ENCODE data around the gene MSH2.
"Not testable (repeated sequence)": the region's sequence is repeated elsewhere in the genome, so short reads cannot be mapped to it uniquely, and the experiment has no call there.

The MSH2 gene

GRCh38 chr2:47414682-47415458 lies 11.9 kb downstream of the MSH2 start:
- no peak for DNase-seq

GRCh38 chr2:47420214-47420613 lies 17.3 kb downstream of the MSH2 start:
- DNase-seq, result no peak

GRCh38 chr2:47420683-47421082 lies 17.7 kb downstream of the MSH2 start:
- DNase-seq, result not testable (repeated sequence)

GRCh38 chr2:47422016-47422415 lies 19.1 kb downstream of the MSH2 start:
- no peak for DNase-seq

GRCh38 chr2:47422560-47422959 lies 19.6 kb downstream of the MSH2 start:
- DNase-seq, result no peak

- DNase-seq, result no peak
These were observed 23.8 kb downstream of the MSH2 start for GRCh38 chr2:47426786-47427185.

- DNase-seq, result no peak
These were observed 26.8 kb downstream of the MSH2 start for GRCh38 chr2:47429795-47430194.

- DNase-seq, result not testable (repeated sequence)
These were observed 30.1 kb downstream of the MSH2 start for GRCh38 chr2:47433006-47433405.

- not testable (repeated sequence) for DNase-seq
These were observed 30.5 kb downstream of the MSH2 start for GRCh38 chr2:47433445-47433844.

- no peak for DNase-seq
These were observed 34.3 kb downstream of the MSH2 start for GRCh38 chr2:47437287-47437686.

- no peak for DNase-seq
These were observed 35.1 kb downstream of the MSH2 start for GRCh38 chr2:47438106-47438505.

- no peak for DNase-seq
These were observed 35.8 kb downstream of the MSH2 start for GRCh38 chr2:47438783-47439182.

GRCh38 chr2:47451790-47452189 lies 48.8 kb downstream of the MSH2 start:
- DNase-seq, result no peak

GRCh38 chr2:47452761-47453160 lies 49.8 kb downstream of the MSH2 start:
- no peak for DNase-seq

- DNase-seq, result not testable (repeated sequence)
These were observed 51.9 kb downstream of the MSH2 start for GRCh38 chr2:47454818-47455217.

- DNase-seq, result no peak
These were observed 52.5 kb downstream of the MSH2 start for GRCh38 chr2:47455411-47455810.

- DNase-seq, result no peak
These were observed 53.9 kb downstream of the MSH2 start for GRCh38 chr2:47456851-47457250.

- DNase-seq, result no peak
These were observed 54.3 kb downstream of the MSH2 start for GRCh38 chr2:47457268-47457667.

GRCh38 chr2:47459021-47459420 lies 56.1 kb downstream of the MSH2 start:
- no peak for DNase-seq

GRCh38 chr2:47460766-47461165 lies 57.8 kb downstream of the MSH2 start:
- DNase-seq, result no peak

GRCh38 chr2:47471429-47472116 lies 68.6 kb downstream of the MSH2 start:
- no peak for DNase-seq

- no peak for DNase-seq
These were observed 76.9 kb downstream of the MSH2 start for GRCh38 chr2:47479863-47480262.

GRCh38 chr2:47483191-47483590 lies 80.2 kb downstream of the MSH2 start:
- no peak for DNase-seq

GRCh38 chr2:47484396-47484795 lies 81.4 kb downstream of the MSH2 start:
- no peak for DNase-seq

GRCh38 chr2:47485177-47485576 lies 82.2 kb downstream of the MSH2 start:
- no peak for DNase-seq

Measured in NCI-H2171 (cell line).